VCaP (cell line): ENCODE results near the gene S100A8.

Experiments used
- H3K27ac ChIP-seq: fragments of 450-650 bp; 2 replicates; pipeline ENCODE4 v1.5.1; 2017
- CTCF ChIP-seq: fragments of 450-650 bp; conservative IDR thresholded peaks from 2 replicates; pipeline ENCODE4 v1.5.1; 2017; ENCODE audit warnings: mild to moderate bottlenecking, moderate library complexity

S100A8 gene

GRCh38 chr1:153384958-153385580, 5.8 kb downstream of the S100A8 start:
- TF ChIP-seq CTCF = no peak

GRCh38 chr1:153380711-153381110, 10.2 kb downstream of the S100A8 start:
- no peak overlapping the region for H3K27ac ChIP-seq
- TF ChIP-seq CTCF = no peak

More at GRCh38 chr1:153384958-153385580, 5.8 kb downstream of the S100A8 start:
- H3K27ac ChIP-seq = no peak overlapping the region

GRCh38 chr1:153379591-153379990, 11.3 kb downstream of the S100A8 start:
- no peak for TF ChIP-seq CTCF
- no peak overlapping the region for H3K27ac ChIP-seq

- TF ChIP-seq CTCF = no peak
- H3K27ac ChIP-seq = no peak within 1 kb of the TSS
Measured at GRCh38 chr1:153375511-153375910, 15.4 kb downstream of the S100A8 start, which contains the start of gene S100A12. Gene S100A12, minus strand, starts transcription at chr1:153375621. Its CDS starts 1,029 bp downstream, at chr1:153374592.

GRCh38 chr1:153374071-153374470, 16.8 kb downstream of the S100A8 start:
- no peak for TF ChIP-seq CTCF
- no peak overlapping the region for H3K27ac ChIP-seq

GRCh38 chr1:153372571-153372970, 18.3 kb downstream of the S100A8 start:
- no peak overlapping the region for H3K27ac ChIP-seq
- TF ChIP-seq CTCF = no peak

- no peak for TF ChIP-seq CTCF
- H3K27ac ChIP-seq = no peak overlapping the region
Measured at GRCh38 chr1:153371231-153371630, 19.6 kb downstream of the S100A8 start.
